Stimulated activated CD4-positive, alpha-beta T cell treated with anti-CD3 and anti-CD28 coated beads, Interleukin-2, amount 100 ng/mL, for 48 hours (primary cell): ENCODE measurements around the gene PDGFRB.

ENCODE experiments used
- DNase-seq, 2 donors: peaks; one replicate each; pipeline ENCODE4 v3.0.0-alpha.2; 2020

PDGFRB gene

GRCh38 chr5:150162142-150162513, 6.5 kb upstream of the PDGFRB start:
- no peak for DNase-seq

DNA sequence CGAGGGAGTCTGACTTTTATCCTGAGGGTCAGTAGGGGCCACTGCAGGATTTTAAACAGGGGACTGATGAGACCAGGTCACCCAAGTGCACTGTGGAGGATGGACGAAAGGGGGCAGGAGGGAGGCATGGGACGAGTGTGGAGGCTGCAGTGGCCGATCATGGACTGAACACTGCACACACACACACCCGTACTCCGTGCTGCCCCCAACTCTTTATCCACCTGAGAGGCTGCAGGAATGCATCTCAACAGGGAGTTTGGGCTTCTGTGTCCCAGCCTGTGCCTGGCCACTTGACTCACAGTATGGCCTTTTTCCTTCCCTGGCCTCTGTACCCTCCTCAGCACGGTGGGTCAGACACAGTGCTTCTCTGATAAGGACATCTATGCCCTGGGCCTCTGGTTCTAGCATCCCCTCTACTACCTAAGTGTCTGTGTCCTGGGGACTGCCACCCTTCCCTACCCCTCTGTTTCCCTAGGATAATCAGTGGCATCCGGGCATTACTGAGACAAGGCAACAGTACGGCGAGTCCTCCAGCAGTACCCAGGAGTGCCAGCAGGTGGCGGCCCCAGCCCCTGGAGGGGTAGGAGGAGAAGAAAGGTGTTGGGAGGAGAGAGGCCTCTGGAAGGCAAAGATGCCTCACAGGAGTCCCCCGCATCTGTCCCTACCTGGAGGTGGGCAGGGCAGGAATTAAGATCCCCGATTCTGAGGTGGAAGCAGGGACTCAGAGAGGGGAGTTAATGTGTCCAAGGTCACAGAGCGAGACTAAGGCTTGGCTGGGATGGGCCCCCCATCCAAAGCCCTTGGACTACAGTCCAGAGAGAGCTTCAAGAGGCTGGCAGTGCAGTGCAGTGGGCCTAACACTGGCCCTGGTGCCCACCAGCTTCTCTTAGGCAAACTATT, 5.8 kb upstream of the PDGFRB start:
- peak; percentile 82 to 86 for DNase-seq

GRCh38 chr5:150160448-150161081, 4.9 kb upstream of the PDGFRB start:
- no peak for DNase-seq

DNA sequence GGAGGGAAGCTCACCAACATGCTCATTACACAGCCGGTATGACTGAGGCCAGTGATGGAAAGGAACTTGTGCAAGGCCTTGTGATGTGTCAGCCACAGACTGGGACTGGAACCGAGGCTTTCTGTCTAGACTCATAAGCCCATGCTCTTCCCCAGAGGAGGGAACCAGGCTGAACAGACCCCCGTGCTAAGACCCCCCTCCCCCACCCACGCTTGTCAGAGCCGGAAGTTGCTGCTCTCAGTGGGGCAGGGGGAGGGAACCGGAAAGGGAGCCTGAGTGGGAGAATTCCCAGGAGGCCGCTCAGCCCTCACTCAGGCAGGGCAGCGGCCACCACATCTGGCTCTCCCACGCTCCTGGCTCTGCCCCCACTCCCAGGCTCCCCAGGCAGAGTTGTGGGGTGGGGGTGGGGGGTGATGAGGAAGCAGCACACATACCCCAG, 4.1 kb upstream of the PDGFRB start:
- no peak for DNase-seq

- no peak for DNase-seq
Measured at GRCh38 chr5:150159031-150159430, 3.4 kb upstream of the PDGFRB start.

DNA sequence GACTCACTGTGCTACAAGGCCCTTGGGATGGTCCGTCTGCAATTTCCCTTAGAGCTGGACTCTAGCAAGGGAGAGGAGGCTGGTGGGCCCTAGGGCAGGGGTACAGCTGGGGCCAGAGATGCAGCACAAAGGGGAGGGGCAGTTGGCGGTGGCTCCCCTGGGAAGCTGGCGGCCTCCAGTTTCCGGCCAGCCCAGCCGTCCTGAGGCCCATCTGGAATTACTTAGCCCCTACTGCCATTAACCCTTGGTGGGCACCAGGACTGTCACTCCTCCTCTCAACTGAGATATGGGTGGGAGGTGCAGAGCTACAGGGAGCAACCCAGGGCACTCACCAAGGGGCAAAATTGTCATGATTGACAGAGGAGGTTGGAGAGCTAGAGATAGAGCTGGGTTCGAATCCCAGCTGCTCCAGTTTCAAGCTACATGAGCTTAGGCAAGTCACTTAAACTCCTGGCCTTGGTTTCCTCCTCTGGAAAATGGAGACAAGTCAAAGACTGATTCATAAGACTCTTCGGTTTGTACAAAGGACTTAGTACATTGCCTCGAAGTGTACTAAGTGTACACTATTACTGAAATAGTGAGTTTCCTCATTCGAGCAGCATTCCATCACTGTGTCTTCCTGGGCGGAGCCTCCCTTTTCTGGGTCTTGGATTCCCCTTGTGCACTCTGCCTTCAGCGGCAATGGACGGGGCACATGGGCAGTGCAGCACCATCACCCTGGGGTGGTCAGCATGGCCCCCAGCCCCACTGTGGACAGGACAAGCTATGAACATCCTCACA, 2.7 kb upstream of the PDGFRB start:
- no peak for DNase-seq

DNA sequence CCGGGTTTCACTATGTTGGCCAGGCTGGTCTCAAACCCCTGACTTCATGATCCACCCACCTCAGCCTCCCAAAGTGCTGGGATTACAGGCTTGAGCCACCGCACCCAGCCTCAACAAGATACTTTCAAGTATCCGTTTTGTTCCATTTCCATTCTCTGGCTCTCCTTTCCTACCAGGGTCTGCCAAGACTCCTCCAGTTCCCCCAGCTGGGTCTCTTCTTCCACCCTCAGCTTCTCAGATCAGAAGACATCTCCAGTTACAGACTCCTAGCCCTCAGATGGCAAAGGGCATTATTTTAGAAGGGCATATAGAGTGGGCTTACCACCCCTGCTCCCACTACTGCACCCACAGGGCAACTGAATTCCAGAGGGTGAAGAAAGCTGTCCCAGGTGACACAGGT, 1.5 kb upstream of the PDGFRB start:
- DNase-seq: no peak

- no peak for DNase-seq
Measured at GRCh38 chr5:150156540-150156939, 895 bp upstream of the PDGFRB start.

DNA sequence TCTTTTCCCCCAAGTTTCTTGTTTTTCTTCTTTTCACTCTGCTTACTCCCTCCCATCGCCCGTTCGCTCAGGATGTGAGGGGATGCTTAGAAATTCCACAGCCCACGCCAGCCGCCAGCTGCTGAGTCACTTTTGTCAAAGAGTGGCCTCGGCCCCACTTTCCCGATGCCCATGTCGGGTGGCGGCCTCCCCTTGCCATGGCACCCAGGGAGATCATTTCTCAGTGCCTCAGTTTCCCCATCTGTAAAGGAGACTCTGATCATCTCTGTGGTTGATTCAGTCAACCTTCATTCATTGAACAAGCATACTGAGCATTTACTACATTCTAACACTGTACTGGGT, 353 bp upstream of the PDGFRB start:
- DNase-seq: no peak

- no peak for DNase-seq
Measured at GRCh38 chr5:150154618-150155128, 972 bp downstream of the PDGFRB start.

- DNase-seq: no peak
Measured at GRCh38 chr5:150153957-150154617, 1.6 kb downstream of the PDGFRB start.

- DNase-seq: no peak
Measured at GRCh38 chr5:150153483-150153882, 2.2 kb downstream of the PDGFRB start.

GRCh38 chr5:150152636-150153462, 2.8 kb downstream of the PDGFRB start:
- no peak for DNase-seq

DNA sequence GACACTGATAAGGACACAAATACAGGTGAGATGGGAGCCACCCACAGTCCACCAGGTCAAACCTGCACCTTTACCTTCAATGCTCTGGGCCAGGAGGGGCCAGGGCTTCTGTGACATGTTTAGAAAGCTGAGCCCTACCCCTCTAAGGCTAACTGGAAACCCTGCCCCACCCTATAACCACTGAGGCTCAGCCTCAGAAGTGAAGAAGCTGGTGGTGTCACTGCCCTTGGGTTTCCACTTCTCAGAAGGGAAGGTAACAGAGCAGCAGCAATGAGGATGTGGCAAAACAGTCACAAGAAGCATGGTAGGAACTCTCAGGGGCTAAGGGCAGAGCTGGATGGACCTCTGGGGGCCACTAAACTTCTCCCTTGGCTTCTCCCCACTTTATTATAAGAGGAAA, 6.0 kb downstream of the PDGFRB start:
- DNase-seq: no peak

GRCh38 chr5:150148117-150148927, 7.3 kb downstream of the PDGFRB start:
- DNase-seq: no peak

GRCh38 chr5:150147670-150148069, 8.0 kb downstream of the PDGFRB start:
- no peak for DNase-seq

GRCh38 chr5:150146862-150147601, 8.6 kb downstream of the PDGFRB start:
- no peak for DNase-seq

DNA sequence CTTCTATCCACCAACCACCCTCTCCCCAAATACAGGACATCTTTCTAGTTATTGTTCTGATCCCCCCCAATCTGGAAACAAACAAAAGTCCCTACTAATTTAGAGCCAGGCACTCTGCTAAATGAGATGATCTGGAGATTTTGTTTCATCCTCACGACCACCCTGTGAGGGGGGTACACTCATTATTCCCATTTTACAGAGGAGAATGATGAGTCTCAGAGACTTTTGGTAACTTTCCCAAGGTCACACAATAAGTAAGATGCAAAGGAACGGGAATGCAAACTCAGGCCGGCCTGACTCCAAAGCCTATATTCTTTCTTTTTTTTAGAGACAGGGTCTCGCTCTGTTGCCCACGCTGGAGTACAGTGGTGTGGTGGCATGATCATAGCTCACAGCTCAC, 9.4 kb downstream of the PDGFRB start:
- no peak for DNase-seq

DNA sequence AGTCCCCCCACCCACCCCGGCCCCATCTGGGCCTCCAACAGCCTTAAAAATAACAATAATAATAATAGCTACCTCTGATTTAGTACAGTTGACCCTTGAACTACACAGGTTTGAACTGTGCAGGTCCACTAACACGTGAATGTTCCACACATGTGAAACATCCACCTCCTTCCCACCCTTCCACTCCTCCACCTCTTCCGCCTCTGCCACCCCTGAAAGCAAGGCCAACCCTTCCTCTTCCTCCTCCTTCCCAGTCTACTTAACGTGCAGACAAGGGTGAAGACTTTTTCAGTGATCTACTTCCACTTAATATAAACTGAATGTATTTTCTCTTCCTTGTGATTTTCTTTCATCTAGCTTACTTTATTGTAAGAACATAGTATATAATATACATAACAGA, 10.8 kb downstream of the PDGFRB start:
- no peak for DNase-seq

DNA sequence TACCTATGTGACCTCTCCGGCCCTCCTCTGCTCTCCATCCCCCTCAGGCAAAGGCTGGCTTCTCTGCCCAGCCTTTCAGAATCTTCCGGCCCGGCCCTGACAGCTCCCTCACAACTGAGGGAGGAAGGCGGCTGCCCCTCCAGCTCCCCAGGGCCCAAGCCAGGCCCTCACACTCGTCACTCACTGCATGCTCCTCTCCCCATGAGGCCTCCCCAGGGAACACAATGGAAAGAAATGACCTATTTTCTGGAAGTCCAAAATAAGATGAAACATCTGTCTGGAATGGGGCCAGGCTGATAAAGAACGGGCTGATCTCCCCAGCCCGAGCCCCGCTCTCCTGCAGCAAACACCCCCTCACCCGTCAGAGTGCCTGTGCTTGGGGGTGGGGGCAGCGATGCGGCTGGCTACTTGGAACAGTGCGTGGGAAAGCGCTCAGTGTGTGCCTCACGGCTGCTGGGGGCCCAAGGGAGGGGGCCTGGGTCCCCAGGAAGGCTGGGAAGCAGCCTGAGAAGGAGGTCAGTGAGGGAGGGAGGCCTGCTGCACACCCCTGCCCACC, 11.3 kb downstream of the PDGFRB start:
- no peak for DNase-seq
